ENCODE measurements around the gene DOCK3.
"Not testable (repeated sequence)": the region's sequence is repeated elsewhere in the genome, so short reads cannot be mapped to it uniquely, and the experiment has no call there.

The DOCK3 gene

GRCh38 chr3:51385621-51386091, 710.9 kb downstream of the DOCK3 start:
- no peak for DNase-seq (ENCODE audit: low read depth)
- peak overlapping the region; percentile 94 for H3K4me3 ChIP-seq (ENCODE audit: low read depth, low read length)

GRCh38 chr3:51386159-51386851, 711.6 kb downstream of the DOCK3 start:
- H3K4me3 ChIP-seq (ENCODE audit: low read depth, low read length) = peak overlapping the region; percentile 94
- DNase-seq (ENCODE audit: low read depth) = no peak

- no peak for DNase-seq (ENCODE audit: low read depth)
- peak overlapping the region; percentile 94 for H3K4me3 ChIP-seq (ENCODE audit: low read depth, low read length)
Measured at GRCh38 chr3:51386852-51387229, 712.1 kb downstream of the DOCK3 start.

- not testable (repeated sequence) for DNase-seq (ENCODE audit: low read depth)
- peak overlapping the region; percentile 22 for H3K4me3 ChIP-seq (ENCODE audit: low read depth, low read length)
Measured at GRCh38 chr3:51387281-51387680, 712.6 kb downstream of the DOCK3 start.

- H3K4me3 ChIP-seq (ENCODE audit: low read depth, low read length) = no peak overlapping the region
- DNase-seq (ENCODE audit: low read depth) = no peak
Measured at GRCh38 chr3:51388286-51389029, 713.7 kb downstream of the DOCK3 start.

GRCh38 chr3:51389423-51390183, 714.9 kb downstream of the DOCK3 start:
- H3K4me3 ChIP-seq (ENCODE audit: low read depth, low read length) = no peak overlapping the region
- DNase-seq (ENCODE audit: low read depth) = no peak

- peak overlapping the region; percentile 37 for H3K4me3 ChIP-seq (ENCODE audit: low read depth, low read length)
- no peak for DNase-seq (ENCODE audit: low read depth)
Measured at GRCh38 chr3:51390246-51391074, 715.7 kb downstream of the DOCK3 start.

GRCh38 chr3:51391075-51391565, 716.4 kb downstream of the DOCK3 start, which contains the start of gene RBM15B:
Gene RBM15B, plus strand, starts transcription at chr3:51391285. Its CDS starts 115 bp downstream, at chr3:51391400.
- peak; percentile 92 for DNase-seq (ENCODE audit: low read depth)
- peak within 1 kb of the TSS; percentile 69 for H3K4me3 ChIP-seq (ENCODE audit: low read depth, low read length)

- no peak for DNase-seq (ENCODE audit: low read depth)
- peak overlapping the region; percentile 69 for H3K4me3 ChIP-seq (ENCODE audit: low read depth, low read length)
Measured at GRCh38 chr3:51391566-51392354, 717.0 kb downstream of the DOCK3 start.

- peak overlapping the region; percentile 69 for H3K4me3 ChIP-seq (ENCODE audit: low read depth, low read length)
- no peak for DNase-seq (ENCODE audit: low read depth)
Measured at GRCh38 chr3:51392355-51393133, 717.8 kb downstream of the DOCK3 start.

GRCh38 chr3:51393134-51393495, 718.4 kb downstream of the DOCK3 start:
- DNase-seq (ENCODE audit: low read depth) = no peak
- H3K4me3 ChIP-seq (ENCODE audit: low read depth, low read length) = no peak overlapping the region

- H3K4me3 ChIP-seq (ENCODE audit: low read depth, low read length) = no peak overlapping the region
- no peak for DNase-seq (ENCODE audit: low read depth)
Measured at GRCh38 chr3:51393564-51393963, 718.8 kb downstream of the DOCK3 start.

- DNase-seq (ENCODE audit: low read depth) = no peak
- no peak overlapping the region for H3K4me3 ChIP-seq (ENCODE audit: low read depth, low read length)
Measured at GRCh38 chr3:51394541-51394940, 719.8 kb downstream of the DOCK3 start.

GRCh38 chr3:51395493-51396213, 720.9 kb downstream of the DOCK3 start:
- no peak for DNase-seq (ENCODE audit: low read depth)
- no peak overlapping the region for H3K4me3 ChIP-seq (ENCODE audit: low read depth, low read length)

- H3K4me3 ChIP-seq (ENCODE audit: low read depth, low read length) = no peak overlapping the region
- DNase-seq (ENCODE audit: low read depth) = no peak
Measured at GRCh38 chr3:51396401-51396800, 721.7 kb downstream of the DOCK3 start.

- DNase-seq (ENCODE audit: low read depth) = no peak
- H3K4me3 ChIP-seq (ENCODE audit: low read depth, low read length) = no peak overlapping the region
Measured at GRCh38 chr3:51397392-51397791, 722.7 kb downstream of the DOCK3 start.

All from skeletal muscle cell (primary cell).